ENCODE data around the gene PTP4A1. TPM values are rescaled to one million over a fixed set of nuclear protein-coding genes. Genes with fewer than 3 reads are reported as not detected.

Gene PTP4A1
- polyA plus RNA-seq, 1 of the 3 experiments (the other 2 are of a cell fraction) = 12.5 TPM

DNA sequence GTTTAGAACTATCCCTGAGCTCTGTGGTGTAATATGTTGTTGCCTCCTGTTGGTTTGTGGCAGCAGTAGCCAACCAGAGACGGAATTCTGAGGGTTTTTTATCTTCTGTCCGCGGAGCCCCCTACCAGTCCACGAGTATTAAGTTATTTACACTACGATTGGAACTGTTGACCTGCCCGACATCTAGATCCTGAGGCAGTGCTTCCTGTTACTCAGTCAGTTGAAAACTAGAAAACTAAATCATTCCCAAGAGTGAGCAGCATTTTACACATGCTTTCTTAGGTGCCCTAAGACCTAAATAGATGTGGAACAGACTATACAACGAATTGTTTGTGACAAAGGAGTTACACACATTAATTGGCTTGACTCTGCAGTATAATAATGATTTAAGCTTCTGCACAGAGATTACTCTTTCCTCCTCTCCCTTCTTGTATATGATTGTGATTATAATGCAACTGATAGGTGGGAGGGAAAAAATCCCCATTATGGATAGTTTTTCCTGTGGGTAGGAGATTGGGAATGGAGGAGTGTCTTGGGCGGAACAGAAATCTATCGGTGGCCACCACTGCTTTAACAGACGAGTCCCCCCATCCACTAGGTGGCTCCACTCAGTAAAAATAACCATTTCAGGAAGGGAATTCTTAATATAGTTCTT, 1.7 kb downstream of the PTP4A1 start (continued):
- TF ChIP-seq, protein P1, sequence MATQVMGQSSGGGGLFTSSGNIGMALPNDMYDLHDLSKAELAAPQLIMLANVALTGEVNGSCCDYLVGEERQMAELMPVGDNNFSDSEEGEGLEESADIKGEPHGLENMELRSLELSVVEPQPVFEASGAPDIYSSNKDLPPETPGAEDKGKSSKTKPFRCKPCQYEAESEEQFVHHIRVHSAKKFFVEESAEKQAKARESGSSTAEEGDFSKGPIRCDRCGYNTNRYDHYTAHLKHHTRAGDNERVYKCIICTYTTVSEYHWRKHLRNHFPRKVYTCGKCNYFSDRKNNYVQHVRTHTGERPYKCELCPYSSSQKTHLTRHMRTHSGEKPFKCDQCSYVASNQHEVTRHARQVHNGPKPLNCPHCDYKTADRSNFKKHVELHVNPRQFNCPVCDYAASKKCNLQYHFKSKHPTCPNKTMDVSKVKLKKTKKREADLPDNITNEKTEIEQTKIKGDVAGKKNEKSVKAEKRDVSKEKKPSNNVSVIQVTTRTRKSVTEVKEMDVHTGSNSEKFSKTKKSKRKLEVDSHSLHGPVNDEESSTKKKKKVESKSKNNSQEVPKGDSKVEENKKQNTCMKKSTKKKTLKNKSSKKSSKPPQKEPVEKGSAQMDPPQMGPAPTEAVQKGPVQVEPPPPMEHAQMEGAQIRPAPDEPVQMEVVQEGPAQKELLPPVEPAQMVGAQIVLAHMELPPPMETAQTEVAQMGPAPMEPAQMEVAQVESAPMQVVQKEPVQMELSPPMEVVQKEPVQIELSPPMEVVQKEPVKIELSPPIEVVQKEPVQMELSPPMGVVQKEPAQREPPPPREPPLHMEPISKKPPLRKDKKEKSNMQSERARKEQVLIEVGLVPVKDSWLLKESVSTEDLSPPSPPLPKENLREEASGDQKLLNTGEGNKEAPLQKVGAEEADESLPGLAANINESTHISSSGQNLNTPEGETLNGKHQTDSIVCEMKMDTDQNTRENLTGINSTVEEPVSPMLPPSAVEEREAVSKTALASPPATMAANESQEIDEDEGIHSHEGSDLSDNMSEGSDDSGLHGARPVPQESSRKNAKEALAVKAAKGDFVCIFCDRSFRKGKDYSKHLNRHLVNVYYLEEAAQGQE (IDR thresholded peaks at IDR 0.05; ENCODE audit: low read depth, low read length) = no peak
- TF ChIP-seq, protein P2, sequence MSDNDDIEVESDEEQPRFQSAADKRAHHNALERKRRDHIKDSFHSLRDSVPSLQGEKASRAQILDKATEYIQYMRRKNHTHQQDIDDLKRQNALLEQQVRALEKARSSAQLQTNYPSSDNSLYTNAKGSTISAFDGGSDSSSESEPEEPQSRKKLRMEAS (IDR thresholded peaks at IDR 0.05; ENCODE audit: low read depth) = no peak
- peak; percentile 41 for TF ChIP-seq SMC3 (IDR thresholded peaks at IDR 0.05; ENCODE audit: low read depth, low read length)
- no peak for TF ChIP-seq RFX5 (IDR thresholded peaks at IDR 0.05; ENCODE audit: low read length)
- no peak for TF ChIP-seq MEF2A (IDR thresholded peaks at IDR 0.05; ENCODE audit: borderline replicate concordance, low read depth)
- no peak for TF ChIP-seq EP300 (IDR thresholded peaks at IDR 0.05; ENCODE audit: borderline replicate concordance in 1 of 2, low read depth in 1 of 2, low read length in 1 of 2)
- TF ChIP-seq, protein P3, sequence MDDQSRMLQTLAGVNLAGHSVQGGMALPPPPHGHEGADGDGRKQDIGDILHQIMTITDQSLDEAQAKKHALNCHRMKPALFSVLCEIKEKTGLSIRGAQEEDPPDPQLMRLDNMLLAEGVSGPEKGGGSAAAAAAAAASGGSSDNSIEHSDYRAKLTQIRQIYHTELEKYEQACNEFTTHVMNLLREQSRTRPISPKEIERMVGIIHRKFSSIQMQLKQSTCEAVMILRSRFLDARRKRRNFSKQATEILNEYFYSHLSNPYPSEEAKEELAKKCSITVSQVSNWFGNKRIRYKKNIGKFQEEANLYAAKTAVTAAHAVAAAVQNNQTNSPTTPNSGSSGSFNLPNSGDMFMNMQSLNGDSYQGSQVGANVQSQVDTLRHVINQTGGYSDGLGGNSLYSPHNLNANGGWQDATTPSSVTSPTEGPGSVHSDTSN (IDR thresholded peaks at IDR 0.05) = no peak
- peak; percentile 8; the same call in 1 of the 2 replicates for TF ChIP-seq POLR2AphosphoS5 (IDR thresholded peaks at IDR 0.05; ENCODE audit: low read depth, low read length)
- no peak for TF ChIP-seq FOXJ3 (CRISPR knock-in tag; IDR thresholded peaks at IDR 0.05)
- TF ChIP-seq RCOR1 (IDR thresholded peaks at IDR 0.05; ENCODE audit: low read length) = peak; percentile 39; the same call in 1 of the 2 replicates
- TF ChIP-seq FOSL2 (IDR thresholded peaks at IDR 0.05; ENCODE audit: borderline replicate concordance, low read depth) = no peak
- TF ChIP-seq, protein P4, sequence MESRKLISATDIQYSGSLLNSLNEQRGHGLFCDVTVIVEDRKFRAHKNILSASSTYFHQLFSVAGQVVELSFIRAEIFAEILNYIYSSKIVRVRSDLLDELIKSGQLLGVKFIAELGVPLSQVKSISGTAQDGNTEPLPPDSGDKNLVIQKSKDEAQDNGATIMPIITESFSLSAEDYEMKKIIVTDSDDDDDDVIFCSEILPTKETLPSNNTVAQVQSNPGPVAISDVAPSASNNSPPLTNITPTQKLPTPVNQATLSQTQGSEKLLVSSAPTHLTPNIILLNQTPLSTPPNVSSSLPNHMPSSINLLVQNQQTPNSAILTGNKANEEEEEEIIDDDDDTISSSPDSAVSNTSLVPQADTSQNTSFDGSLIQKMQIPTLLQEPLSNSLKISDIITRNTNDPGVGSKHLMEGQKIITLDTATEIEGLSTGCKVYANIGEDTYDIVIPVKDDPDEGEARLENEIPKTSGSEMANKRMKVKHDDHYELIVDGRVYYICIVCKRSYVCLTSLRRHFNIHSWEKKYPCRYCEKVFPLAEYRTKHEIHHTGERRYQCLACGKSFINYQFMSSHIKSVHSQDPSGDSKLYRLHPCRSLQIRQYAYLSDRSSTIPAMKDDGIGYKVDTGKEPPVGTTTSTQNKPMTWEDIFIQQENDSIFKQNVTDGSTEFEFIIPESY (IDR thresholded peaks at IDR 0.05; ENCODE audit: borderline replicate concordance, low read depth) = no peak
- TF ChIP-seq, protein P5, sequence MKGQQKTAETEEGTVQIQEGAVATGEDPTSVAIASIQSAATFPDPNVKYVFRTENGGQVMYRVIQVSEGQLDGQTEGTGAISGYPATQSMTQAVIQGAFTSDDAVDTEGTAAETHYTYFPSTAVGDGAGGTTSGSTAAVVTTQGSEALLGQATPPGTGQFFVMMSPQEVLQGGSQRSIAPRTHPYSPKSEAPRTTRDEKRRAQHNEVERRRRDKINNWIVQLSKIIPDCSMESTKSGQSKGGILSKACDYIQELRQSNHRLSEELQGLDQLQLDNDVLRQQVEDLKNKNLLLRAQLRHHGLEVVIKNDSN (IDR thresholded peaks at IDR 0.05; ENCODE audit: borderline replicate concordance, low read depth) = no peak
- peak; percentile 44 for TF ChIP-seq RAD21 (IDR thresholded peaks at IDR 0.05; ENCODE audit: low read length)
- TF ChIP-seq FOXM1 (IDR thresholded peaks at IDR 0.05; ENCODE audit: low read depth) = no peak
- TF ChIP-seq EZH2phosphoT487 (IDR thresholded peaks at IDR 0.05; ENCODE audit: borderline replicate concordance, low read depth) = no peak
- no peak for TF ChIP-seq GABPA (IDR thresholded peaks at IDR 0.05; ENCODE audit: low read depth)
- TF ChIP-seq SIN3A (IDR thresholded peaks at IDR 0.05; ENCODE audit: borderline replicate concordance, low read depth, low read length) = no peak
- TF ChIP-seq GATA2 (CRISPR knock-in tag; IDR thresholded peaks at IDR 0.05) = no peak

All from SK-N-SH (cell line).